Thyroid gland (tissue), 4 donors: ENCODE data around the gene SIRT7. TPM values are rescaled to one million over a fixed set of nuclear protein-coding genes. Genes with fewer than 3 reads are reported as not detected.

Source experiments
- DNase-seq, 2 donors: peaks; one replicate each; pipeline ENCODE4 v3.0.0-alpha.2; 2019
- H3K27ac ChIP-seq, 3 donors: fragments of 200-600 bp; sonication (generic); 1 replicate in 2 of 3; 2 replicates in 1 of 3; pipeline ENCODE4 v1.5.1; 2016 to 2019; ENCODE audit warnings: mild to moderate bottlenecking in 1 of 3, moderate library complexity in 1 of 3
- H3K27me3 ChIP-seq: fragments of 200-600 bp; sonication (generic); one replicate; pipeline ENCODE4 v1.5.1; 2019
- H3K36me3 ChIP-seq, 2 donors: fragments of 200-600 bp; sonication (generic); one replicate each; pipeline ENCODE4 v1.5.1; 2016 to 2019
- H3K4me1 ChIP-seq, 2 donors: fragments of 200-600 bp; sonication (generic); one replicate each; pipeline ENCODE4 v1.5.1; 2017 to 2019
- H3K4me3 ChIP-seq, 3 donors: fragments of 200-600 bp; sonication (generic); replicated peaks in 1 of 3; 1 replicate in 2 of 3; 2 replicates in 1 of 3; pipeline ENCODE4 v1.5.1; 2016; ENCODE audit warnings: mild to moderate bottlenecking in 1 of 3
- H3K9me3 ChIP-seq: fragments of 200-600 bp; sonication (generic); one replicate; pipeline ENCODE4 v1.5.1; 2017
- POLR2A ChIP-seq, 2 donors: fragments of 450-650 bp; IDR thresholded peaks; one replicate each; pipeline ENCODE4 v1.6.1; 2017; ENCODE audit warnings: antibody characterized with exemption in 2 of 2, mild to moderate bottlenecking in 2 of 2, moderate library complexity in 1 of 2
- WGBS, 2 donors: methylation state at CpG; one replicate each; pipeline ENCODE4 v1.1.5; 2017; 5-methylcytosine and 5-hydroxymethylcytosine counted together
- intact Hi-C: fragments of 100-400 bp; cut with DNase I; formaldehyde crosslinking; loops from one replicate; pipeline ENCODE4 v1.15.1; 2023
- total RNA-seq, 4 donors: library from RNA; depleted of rRNA; stranded (reverse); fragments of >200 nt; gene quantifications; one replicate each; pipeline ENCODE4 v1.2.3, GENCODE V29; 2016
- TF ChIP-seq, protein P1 (sequence below), 6 experiments: fragments of 200-600 bp in 3 of 6; fragments of 450-650 bp in 3 of 6; sonication (generic) in 3 of 6; IDR thresholded peaks; one replicate each; pipeline ENCODE4 v1.5.1; 2016 to 2019; ENCODE audit warnings: antibody characterized with exemption in 6 of 6, mild to moderate bottlenecking in 2 of 6, inconsistent platforms in 1 of 6, moderate library complexity in 1 of 6

SIRT7 gene
- total RNA-seq, 4 donors from 2014 or later, result 8.9 to 23.5 (median 15.8) TPM

DNA sequence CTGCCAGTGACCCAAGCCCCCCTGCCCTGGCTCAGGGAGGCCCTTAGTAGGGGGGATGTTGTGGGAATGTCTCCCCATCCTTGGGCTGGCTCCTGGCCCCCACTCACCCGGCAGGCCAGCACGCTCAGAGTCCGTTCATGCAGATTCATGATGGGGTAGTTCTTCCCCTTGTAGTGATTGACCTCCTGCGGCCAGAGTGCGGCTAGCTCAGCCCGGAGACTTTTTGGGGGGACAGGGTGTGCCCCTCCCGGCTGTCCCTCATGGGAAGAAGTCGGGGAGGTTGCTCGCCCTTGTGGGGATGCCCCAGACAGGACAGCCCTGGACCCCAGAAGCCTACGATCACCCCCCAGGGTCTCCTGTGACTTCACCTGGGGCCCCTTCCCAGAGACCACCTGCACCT, 12.0 kb downstream of the SIRT7 start:
- TF ChIP-seq, protein P1, sequence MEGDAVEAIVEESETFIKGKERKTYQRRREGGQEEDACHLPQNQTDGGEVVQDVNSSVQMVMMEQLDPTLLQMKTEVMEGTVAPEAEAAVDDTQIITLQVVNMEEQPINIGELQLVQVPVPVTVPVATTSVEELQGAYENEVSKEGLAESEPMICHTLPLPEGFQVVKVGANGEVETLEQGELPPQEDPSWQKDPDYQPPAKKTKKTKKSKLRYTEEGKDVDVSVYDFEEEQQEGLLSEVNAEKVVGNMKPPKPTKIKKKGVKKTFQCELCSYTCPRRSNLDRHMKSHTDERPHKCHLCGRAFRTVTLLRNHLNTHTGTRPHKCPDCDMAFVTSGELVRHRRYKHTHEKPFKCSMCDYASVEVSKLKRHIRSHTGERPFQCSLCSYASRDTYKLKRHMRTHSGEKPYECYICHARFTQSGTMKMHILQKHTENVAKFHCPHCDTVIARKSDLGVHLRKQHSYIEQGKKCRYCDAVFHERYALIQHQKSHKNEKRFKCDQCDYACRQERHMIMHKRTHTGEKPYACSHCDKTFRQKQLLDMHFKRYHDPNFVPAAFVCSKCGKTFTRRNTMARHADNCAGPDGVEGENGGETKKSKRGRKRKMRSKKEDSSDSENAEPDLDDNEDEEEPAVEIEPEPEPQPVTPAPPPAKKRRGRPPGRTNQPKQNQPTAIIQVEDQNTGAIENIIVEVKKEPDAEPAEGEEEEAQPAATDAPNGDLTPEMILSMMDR (IDR thresholded peaks at IDR 0.05), result no peak
- TF ChIP-seq POLR2A (IDR thresholded peaks at IDR 0.05), result no peak
- no peak for DNase-seq
- intact Hi-C loops, result no loop called here
- H3K27me3 ChIP-seq, result no peaks in the 10 kb centered on the region
- no peak overlapping the region for H3K4me3 ChIP-seq
- H3K9me3 ChIP-seq, result no peaks in the 10 kb centered on the region
- H3K4me1 ChIP-seq, result peaks cover 11 to 29% of the 10 kb centered on the region in 2 donors
- no peak overlapping the region for H3K27ac ChIP-seq
- peaks cover 0 to 6% of the 10 kb centered on the region in 2 donors for H3K36me3 ChIP-seq
- WGBS, 2 donors, result 100% methylated on average over 3 of the region's 10 CpGs; no CpG with 5 or more reads in 1 of the 2 donors

DNA sequence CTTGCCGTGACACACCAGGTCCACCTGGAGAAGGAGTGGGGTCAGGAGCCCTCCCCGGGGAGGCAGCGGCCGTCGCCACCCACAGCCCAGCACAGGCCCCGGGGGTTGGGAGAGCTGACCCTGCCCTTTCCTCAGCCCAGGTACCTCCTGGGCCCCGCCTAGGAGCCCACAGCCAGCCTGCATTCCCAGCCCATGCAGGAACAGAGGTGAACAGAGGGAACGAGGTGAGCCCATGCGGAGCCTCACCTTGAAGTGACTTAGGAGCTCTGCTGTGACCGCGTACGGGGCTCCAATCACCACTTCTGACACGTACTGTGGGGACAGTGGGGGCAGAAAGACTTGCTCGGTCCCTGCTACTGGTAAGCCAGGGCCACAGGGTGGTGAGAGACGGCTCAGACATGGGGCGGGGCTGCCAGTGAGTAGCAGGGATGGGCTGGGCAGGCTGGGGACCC, 12.5 kb downstream of the SIRT7 start:
- Histone ChIP-seq H3K4me3 (no peak overlapping the region), H3K27ac (no peak overlapping the region), H3K9me3 (no peaks in the 10 kb centered on the region), H3K36me3 (peaks cover 0 to 6% of the 10 kb centered on the region in 2 donors), H3K4me1 (peaks cover 8 to 28% of the 10 kb centered on the region in 2 donors), H3K27me3 (no peaks in the 10 kb centered on the region)
- intact Hi-C loops, result no loop called here
- 89 to 100% methylated on average over 1 to 16 of the region's 16 CpGs for WGBS, 2 donors
- no peak for TF ChIP-seq POLR2A (IDR thresholded peaks at IDR 0.05)
- TF ChIP-seq, protein P1 (IDR thresholded peaks at IDR 0.05), result no peak
- DNase-seq, result no peak

DNA sequence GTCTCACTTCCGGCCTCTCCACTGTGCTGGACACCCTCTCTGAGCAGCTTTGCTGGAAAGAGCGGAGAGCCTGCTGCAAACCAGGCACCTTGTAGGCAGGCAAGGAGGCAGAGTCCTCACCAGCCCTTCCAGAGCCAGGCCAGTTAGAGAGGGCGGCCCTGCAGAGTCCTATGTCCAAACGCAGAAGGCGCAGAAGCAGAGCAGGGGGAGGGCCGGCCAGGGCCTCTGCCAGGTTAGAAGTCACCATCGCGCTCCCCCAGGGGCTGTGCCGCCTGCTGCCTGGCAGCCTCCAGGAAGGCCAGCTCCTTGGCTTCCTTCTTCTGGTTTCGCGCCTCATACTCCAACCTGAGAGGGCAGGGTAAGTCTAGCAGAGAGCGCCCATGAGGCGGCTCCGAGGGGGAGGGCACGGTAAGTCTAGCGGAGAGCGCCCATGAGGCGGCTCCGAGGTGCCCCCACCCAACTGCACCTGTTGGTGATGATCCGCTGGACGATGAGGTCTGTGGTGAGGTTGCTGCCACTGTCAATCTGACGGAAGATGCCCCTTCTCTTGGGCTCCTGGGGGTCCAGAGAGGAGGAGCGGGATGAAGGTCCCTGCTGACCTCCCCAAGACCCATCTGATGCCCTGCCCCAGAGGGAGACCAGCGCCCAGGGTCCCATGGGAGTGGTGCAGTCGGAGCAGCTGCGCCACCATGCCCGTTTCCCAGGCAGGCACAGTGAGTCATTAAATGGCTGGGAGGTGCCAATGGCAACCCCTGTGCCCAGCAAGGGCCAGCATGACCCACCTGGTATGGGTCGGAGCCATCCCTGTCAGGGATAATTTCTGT, 13.2 kb downstream of the SIRT7 start:
- TF ChIP-seq POLR2A (IDR thresholded peaks at IDR 0.05), result no peak
- TF ChIP-seq, protein P1 (IDR thresholded peaks at IDR 0.05), result no peak
- peaks cover 1 to 22% of the 10 kb centered on the region in 2 donors for H3K4me1 ChIP-seq
- H3K27ac ChIP-seq, result no peak overlapping the region
- no peaks in the 10 kb centered on the region for H3K27me3 ChIP-seq
- intact Hi-C loops, result no loop called here
- no peaks in the 10 kb centered on the region for H3K9me3 ChIP-seq
- peaks cover 0 to 7% of the 10 kb centered on the region in 2 donors for H3K36me3 ChIP-seq
- 95 to 96% methylated on average over 14 of the region's 28 CpGs for WGBS, 2 donors
- DNase-seq, result no peak
- no peak overlapping the region for H3K4me3 ChIP-seq

DNA sequence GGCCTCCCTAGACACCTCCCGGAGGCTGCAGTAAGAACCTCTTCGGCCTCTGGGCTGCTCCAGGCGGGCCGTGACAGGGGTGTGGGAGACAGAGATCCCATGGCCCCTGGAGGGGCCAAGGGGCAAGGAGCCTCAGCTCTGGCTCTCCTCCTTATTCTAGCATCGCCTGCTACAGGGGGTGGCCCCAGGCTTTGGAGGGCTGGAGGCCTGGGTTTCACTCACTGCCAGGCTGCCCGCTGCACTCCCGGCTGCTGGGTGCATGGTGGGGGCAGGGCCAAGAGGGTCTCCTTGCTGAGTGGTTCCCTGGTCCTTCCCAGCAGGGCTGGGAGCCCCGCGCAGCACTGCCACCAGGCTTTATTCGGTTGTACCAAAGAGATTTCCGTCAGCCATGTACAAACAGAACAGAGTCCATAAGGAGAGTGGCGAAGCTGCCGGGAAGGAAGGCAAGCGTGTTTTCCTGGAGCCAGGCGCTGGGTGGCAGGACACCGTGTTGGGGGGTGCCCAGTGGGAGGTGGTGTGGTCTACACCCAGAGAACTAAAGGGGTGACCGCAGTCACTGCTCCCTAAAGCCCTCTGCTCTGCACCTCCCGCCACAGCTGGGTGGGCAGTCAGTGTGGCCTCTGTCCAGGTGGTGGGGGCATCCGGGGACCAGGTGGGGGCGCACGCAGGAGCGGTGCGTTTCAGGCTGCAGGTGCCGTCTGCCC, 13.9 kb downstream of the SIRT7 start:
- WGBS, 2 donors, result 92 to 96% methylated on average over 18 to 21 of the region's 24 CpGs
- peaks cover 0 to 12% of the 10 kb centered on the region in 2 donors for H3K36me3 ChIP-seq

More for the DNA sequence above, 13.9 kb downstream of the SIRT7 start:
- DNase-seq, result no peak
- H3K4me3 ChIP-seq, result no peak overlapping the region
- no peaks in the 10 kb centered on the region for H3K9me3 ChIP-seq
- no peaks in the 10 kb centered on the region for H3K27me3 ChIP-seq
- no peak for TF ChIP-seq POLR2A (IDR thresholded peaks at IDR 0.05)
- TF ChIP-seq, protein P1 (IDR thresholded peaks at IDR 0.05), result no peak
- H3K27ac ChIP-seq, result no peak overlapping the region
- intact Hi-C loops, result no loop called here
- peaks cover 0 to 14% of the 10 kb centered on the region in 2 donors for H3K4me1 ChIP-seq
